H4 (cell line): ENCODE measurements around the gene PRKCE. TPM values are rescaled to one million over a fixed set of nuclear protein-coding genes. Genes with fewer than 3 reads are reported as not detected.

Experiments
- DNase-seq: peaks from one replicate; pipeline ENCODE4 v3.0.0-alpha.2; 2015; ENCODE audit warnings: low spot score
- total RNA-seq: library from RNA; depleted of rRNA; stranded (reverse); fragments of >200 nt; shearing (Covaris generic); gene quantifications from 2 replicates; pipeline ENCODE4 v1.2.3, GENCODE V29; 2014

The PRKCE gene
- total RNA-seq, 1 experiment from 2014 or later, result 22.4 TPM

DNA sequence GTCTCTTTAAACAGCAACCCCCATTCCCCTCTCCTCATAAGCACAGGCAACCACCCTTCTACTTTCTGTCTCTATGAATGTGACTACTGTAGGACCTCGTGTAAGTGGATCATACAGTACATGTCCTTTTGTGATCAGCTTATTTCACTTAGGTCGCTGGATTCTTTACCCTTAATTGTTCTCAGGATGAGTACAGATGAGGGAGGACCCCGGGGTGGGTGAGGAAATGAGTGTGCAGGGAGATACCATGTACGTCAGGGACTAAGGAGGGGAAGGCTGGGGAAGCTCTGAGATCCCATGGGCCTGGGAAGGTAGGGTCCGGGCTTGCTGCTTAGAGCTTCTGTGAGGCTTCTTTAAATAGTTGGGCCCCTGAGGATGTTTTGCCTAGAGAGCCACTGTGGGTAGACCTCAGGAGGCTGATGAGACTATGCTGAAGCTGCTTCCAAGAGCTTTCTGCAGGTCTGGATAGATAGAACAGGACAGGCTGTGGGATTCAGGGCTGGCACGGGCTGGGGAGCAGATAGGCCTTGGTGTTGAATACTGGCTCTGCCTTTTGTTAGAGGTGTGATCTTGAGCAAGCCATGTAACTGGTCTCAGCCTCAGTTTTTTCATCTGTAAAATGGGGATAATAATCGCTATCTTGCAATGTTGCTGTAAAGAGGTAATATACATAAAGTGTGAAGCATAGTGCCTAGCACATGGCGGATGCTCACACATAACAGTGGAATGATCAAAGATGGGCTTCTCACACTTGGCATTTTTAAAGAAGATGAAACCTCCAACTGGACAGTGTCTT lies 155.3 kb downstream of the PRKCE start:
- no peak for DNase-seq

DNA sequence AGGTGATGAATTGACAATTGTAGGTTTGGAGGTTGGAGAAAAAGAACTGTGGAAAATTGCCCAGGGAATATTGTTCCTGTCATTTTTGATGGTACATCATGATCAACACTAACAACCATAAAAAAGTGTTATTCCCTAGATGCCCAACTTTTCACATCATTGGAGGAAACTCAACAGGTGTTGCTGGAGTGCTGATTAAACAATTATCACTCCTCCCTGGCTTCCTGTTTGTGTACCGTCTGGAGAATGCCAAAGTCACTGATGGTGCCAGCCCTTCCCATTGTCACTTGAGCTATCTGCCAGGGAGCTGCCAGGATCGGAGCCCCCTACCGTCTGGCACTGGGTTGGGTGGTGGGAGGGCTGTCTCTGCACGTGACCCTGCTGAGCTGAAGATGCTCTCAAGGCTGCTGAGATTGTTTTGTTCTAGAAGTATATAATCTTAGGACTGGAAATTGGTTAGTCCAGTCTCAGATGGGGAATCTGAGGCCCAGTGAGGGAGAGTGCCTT lies 156.9 kb downstream of the PRKCE start:
- DNase-seq, result no peak

DNA sequence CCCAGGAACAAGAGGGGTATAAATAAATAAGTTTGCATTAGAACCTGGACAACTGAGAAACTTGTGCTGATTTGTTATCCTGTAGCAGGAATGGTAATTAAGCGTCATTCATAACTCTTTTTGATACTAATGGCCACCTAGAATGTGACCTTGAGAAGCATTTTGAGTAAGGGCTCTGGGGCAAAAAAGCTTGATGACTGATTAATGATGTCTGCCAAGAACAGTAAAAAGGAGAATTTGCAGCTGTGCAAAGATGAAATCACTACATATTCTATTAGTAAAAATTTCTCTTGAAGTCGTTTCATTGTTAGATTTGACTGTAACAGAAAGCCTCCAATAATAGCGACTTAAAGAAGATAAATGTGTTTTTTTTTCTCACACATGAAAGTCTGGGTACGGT lies 157.7 kb downstream of the PRKCE start:
- no peak for DNase-seq

- no peak for DNase-seq
Observed at GRCh38 chr2:45812011-45812500, 160.6 kb downstream of the PRKCE start.

DNA sequence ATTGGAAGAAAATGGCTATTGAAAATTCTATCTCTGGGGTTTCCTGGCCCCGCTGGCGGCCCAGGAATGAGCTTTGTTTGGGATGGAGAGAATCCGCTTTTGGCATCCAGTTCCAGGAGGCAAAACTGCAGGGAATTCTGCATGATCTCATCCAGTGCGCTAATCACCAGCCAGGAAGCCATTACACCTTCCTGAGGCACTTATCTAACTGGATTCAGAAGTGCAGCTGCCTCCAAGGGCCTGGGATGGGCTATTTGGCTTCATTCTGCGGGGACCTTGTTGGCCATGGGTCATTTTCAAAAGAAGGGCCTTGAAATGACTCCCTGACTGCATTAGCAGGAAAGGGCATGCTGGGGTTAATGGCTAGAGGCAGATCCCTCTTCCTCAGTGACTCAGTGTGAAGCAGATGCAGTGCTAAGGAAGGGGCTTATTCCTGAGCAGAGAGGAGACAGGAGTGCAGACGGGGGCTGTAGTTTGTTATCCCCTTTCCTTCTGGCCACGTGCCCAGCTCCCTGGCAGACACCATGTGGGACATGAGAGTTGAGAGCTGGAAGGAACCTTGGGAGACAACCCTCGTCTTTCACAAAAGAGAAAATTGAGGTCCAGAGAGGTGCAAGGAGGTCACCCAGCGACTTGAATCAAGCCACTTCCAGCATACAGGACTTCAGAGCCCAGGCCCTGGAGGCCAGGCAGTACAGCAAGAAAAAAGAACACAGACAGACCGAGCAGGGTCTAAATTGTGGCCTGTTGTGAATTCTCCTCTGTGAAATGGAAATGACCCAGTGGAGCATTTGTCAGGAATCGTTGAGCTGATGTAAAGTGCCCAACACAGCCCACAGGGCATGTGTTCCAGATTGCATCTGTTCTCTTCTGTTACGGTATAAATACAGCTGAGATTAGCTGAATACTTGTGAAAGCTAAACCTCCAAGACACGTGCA lies 161.8 kb downstream of the PRKCE start:
- no peak for DNase-seq

DNA sequence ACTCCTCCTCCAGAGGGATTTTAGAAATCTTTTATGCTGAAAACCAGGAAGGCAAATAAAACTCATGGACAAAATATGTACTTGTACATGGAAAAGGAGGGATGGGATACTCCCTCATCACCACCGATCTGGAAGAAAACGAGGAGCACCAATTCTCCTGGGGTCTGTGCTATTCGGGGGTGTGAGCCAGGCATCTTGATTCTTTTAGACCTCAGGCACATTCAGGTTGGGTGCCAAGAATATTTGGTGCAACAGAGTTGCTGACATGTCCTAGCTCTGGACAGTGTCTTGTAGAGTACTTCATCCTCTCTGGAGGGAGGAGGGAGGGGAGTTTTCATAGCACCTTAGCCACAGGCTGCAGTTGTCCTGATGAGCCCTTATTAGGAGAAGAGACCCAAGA lies 163.0 kb downstream of the PRKCE start:
- no peak for DNase-seq

GRCh38 chr2:45814951-45815621 lies 163.6 kb downstream of the PRKCE start:
- no peak for DNase-seq

DNA sequence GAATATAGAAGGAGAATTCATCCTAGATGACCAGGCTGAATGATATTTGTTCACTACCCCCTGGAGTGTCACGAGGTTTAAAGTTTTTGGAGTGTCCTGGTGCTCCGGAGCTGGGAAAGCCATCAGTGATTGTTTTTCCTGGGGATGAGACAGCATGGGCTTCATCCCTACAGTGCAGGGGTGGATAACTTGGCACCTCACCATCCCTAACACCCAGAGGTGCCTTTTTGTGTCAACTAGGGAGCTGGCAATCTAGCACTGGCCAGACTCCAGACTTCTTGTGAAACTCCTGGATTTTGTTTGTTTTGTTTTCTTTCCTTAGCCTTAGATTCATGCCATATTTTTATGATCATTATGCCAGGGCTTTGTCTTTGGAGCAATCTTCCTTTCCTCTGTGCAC lies 164.8 kb downstream of the PRKCE start:
- no peak for DNase-seq

DNA sequence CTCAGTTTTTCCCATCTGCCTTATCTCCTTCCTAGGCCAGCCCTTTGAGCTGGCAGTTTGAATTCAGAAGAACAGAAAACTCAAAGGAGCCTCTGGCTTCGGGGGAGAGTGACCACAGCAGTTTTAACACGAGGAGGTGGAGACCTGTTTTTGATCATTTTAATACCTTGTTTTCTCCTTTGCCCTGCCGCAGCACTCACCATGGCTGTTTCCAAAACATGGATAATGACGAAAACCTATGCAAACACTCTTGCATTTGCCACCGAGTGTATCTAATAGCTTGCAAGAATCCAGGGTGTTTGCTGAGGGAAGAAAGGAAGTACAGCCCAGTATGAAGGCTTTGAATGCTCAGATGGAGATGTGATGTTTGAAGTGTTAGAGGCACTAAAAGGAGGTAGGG lies 167.1 kb downstream of the PRKCE start:
- no peak for DNase-seq

- DNase-seq, result no peak
Observed at GRCh38 chr2:45820048-45820447, 168.6 kb downstream of the PRKCE start.

GRCh38 chr2:45821558-45822271 lies 170.2 kb downstream of the PRKCE start:
- peak; percentile 55 for DNase-seq

DNA sequence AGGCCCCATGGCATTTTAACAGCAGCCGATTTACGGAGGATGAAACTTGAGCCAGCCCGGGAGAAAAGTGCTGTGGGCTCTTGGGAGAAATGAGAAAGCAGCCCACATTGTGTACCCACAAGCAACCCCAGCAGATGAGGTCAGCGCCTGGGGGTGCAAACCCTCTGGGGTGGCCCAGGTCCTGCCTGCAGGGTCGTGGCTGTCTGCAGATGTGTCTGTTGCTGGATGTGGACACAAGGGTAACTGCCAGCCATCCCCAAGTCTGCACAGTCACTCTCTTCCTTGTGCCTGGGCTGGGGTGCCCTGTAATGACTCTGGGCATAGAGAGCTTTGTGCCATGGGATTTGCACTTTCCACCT lies 170.8 kb downstream of the PRKCE start:
- peak; percentile 19 for DNase-seq

GRCh38 chr2:45823723-45824206 lies 172.3 kb downstream of the PRKCE start:
- DNase-seq, result peak; percentile 60

DNA sequence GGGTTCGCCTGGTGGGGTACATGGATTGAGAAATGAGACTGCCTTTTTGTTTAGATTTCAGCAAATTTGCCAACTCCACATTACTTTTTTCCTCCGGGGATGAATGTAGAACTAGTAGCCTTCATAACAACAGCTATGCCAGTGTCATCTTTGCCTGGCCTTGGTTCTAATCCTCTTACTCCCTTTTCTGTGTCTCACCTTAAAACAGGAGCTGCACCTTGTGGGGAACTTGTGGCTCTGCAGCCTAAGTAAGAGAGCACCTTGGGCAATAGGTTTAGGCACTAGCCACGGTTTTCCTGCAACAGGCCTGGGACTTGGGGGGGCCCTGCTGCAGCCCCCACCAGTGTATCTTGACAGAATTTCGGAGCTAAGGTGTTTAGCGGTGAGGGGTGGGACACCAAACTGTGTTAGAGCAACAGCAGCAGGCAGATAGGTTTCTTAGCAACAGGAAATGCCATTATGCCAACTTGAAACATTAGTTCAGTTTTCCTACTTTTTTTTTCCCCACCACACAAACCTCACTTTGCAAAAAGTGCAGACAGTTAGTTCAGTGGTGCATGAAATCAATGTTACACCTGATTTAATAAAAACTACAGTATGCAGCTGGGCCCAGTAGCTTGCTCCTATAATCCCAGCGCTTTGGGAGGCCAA lies 173.7 kb downstream of the PRKCE start:
- no peak for DNase-seq

- DNase-seq, result no peak
Observed at GRCh38 chr2:45826460-45826859, 175.0 kb downstream of the PRKCE start.

GRCh38 chr2:45826884-45827635 lies 175.6 kb downstream of the PRKCE start:
- peak; percentile 48 for DNase-seq

DNA sequence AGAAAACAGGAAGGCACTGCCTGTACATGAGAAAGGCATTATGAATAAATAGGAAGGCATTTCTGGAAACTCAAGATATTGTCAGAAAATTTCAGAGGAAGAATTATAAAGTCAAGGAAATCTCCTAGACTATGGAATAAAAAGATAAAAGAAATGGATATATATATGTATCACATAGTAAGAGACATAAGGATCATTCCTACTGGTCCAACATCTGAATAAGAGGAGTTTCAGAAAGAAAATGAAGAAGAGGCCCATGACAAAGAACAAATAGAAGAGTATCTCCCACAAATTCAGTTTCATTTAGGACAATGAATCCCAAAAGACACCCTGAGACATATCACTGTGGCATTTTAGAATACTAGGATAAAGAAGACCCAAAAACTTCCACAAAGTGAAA lies 178.8 kb downstream of the PRKCE start:
- DNase-seq, result no peak

DNA sequence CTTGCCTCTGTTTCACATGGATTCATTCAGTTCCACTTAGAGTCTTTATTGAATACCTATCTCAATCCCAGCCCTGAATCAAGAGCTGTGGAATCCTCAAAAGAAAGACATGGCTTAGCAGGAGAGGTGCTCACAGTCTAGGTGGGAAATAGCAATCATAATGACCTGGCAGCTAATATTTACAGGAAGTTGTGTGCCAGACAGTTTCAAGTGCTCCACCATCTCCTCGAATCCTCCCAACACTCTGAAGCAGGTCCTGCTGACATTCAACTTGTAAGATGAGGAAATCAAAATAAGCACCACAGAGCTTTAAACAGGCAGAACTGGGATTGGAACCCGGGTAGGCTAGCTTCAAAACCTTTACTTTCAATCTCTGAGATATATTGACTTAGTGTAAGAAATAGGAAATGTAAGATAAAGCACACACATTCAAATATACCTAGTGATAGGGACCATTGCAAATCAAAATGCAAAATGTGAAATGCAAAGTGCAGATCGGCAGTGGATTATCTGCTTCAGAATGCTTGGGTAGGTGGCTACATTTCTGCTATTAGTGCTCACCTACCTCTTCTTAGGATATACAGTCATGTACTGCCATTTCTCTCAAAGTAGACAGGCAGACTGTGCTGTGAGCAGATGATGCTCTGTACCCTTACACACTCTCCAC lies 182.0 kb downstream of the PRKCE start:
- DNase-seq, result no peak

DNA sequence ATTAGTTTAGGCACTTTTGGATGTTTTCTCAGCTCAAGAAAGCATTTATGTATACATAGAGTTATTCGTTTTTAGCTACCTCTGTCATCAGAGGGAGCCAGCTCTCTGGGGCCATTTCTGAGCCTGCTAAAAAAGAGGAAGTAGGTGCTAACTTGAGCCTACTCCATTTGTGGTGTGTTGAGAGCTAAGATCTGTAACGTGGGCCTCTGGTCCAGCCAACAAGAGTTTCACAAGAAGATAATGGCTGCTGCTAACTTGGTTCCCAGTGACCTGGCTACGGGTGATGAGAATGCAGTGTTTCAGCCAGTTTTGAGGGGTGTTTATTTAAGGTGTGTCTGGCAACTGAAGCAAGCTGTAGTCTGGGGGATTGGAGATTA lies 182.5 kb downstream of the PRKCE start:
- no peak for DNase-seq
